Stimulated activated CD4-positive, alpha-beta T cell treated with anti-CD3 and anti-CD28 coated beads, Interleukin-15, amount 100 ng/mL, for 48 hours (primary cell): ENCODE measurements around the gene NHP2.
"Not testable (repeated sequence)": the region's sequence is repeated elsewhere in the genome, so short reads cannot be mapped to it uniquely, and the experiment has no call there.

Source experiments
- DNase-seq, 2 donors: peaks; one replicate each; pipeline ENCODE4 v3.0.0-alpha.2; 2020; ENCODE audit warnings: low read depth in 2 of 2

NHP2 gene

GRCh38 chr5:178153530-178154340 is at the start of gene NHP2:
TSS of gene NHP2 (minus strand) at chr5:178153885. CDS start at chr5:178153817, 68 bp downstream.
- peak; percentile 97 to 99 for DNase-seq

DNA sequence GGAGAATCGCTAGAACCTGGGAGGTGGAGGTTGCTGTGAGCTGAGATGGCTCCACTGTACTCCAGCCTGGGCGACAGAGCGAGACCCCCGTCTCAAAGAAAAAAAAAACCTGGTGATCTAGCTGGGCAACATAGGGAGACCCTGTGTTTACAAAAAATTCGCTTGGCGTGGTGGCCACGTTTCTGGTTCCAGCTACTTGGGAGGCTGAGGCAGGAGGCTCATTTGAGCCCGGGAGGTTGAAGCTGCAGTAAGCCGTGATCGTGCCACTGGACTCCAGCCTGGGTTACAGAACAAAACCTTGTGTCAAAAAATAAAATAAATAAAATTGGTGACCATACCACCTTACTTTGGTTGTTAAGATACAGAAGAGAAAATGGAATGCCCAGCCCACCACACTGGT is 48.9 kb upstream of the NHP2 start:
- DNase-seq = no peak

DNA sequence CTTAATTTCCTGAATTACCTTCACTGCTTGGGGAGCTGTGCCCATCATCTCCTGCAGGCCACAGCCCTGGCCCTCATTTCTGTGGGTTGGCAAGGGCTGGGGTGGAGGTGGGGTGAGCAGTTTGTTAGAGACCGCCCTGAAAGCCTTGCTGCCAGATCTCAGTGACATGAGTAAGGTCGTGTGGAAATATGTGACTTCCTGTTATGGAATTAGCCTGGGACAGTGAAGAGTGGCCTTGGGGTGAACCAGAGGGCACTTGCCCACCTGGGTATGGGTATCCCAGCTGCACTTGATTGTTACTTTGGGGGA is 48.2 kb upstream of the NHP2 start:
- DNase-seq = no peak

DNA sequence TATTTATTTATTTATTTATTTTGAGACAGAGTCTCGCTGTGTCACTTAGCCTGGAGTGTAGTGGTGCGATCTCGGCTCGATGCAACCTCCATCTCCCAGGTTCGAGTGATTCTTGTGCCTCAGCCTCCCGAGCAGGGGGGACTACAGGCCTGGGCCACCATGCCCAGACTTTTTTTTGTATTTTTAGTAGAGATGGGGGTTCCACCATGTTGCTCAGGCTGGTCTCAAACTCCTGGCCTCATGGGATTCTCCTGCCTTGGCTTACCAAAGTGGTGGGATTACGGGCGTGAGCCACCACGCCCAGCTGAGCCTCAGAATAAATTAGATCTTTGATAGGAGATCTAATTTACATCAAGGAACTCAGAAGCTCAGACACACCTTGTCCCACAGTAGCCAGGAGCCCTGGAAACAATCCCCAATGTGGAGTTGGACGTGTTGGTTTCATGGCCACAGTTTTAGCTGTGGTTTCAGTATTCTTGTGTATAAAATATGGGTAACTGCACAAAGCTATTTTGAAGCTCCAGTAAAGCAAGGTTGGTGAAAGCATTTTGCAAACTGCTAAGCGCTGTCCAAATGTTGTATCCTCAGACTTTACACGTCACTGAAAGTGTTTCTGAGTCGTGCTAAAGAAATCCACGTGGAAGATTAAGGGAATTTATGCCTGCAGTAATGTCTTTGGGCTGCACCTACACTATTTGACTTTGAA is 47.7 kb upstream of the NHP2 start:
- DNase-seq = no peak

GRCh38 chr5:178199581-178200434 is 46.1 kb upstream of the NHP2 start:
- no peak for DNase-seq

GRCh38 chr5:178198706-178199105 is 45.0 kb upstream of the NHP2 start:
- DNase-seq = no peak

DNA sequence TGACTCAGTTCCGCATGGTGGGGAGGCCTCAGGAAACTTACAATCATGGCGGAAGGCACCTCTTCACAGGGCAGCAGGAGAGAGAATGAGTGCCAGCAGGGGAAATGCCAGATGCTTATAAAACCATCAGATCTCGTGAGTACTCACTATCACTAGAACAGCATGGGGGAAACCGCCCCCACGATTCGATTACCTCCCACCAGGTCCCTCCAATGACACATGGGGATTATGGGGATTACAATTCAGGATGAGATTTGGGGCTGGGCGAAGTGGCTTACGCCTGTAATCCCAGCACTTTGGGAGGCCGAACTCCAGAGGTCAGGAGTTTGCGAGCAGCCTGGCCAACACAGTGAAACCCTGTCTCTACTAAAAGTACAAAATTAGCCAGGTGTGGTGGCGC is 44.5 kb upstream of the NHP2 start:
- not testable (repeated sequence) for DNase-seq

DNA sequence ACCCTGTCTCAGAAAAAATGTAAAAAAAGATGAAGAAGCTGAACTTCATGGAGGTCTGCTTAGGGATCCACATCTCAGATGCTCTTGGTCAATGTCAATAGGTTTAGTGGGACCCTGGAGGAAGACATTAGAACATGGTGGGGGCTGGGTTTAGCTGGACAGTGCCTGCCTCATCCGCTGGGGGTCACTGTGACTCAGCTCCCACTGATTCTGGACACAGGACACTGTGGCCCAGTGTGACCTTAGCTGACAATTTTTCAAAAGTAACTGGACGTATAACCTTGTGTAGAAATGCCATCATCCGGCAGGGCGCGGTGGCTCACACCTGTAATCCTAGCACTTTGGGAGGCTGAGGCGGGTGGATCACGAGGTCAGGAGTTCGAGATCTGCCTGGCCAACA is 43.3 kb upstream of the NHP2 start:
- no peak for DNase-seq

DNA sequence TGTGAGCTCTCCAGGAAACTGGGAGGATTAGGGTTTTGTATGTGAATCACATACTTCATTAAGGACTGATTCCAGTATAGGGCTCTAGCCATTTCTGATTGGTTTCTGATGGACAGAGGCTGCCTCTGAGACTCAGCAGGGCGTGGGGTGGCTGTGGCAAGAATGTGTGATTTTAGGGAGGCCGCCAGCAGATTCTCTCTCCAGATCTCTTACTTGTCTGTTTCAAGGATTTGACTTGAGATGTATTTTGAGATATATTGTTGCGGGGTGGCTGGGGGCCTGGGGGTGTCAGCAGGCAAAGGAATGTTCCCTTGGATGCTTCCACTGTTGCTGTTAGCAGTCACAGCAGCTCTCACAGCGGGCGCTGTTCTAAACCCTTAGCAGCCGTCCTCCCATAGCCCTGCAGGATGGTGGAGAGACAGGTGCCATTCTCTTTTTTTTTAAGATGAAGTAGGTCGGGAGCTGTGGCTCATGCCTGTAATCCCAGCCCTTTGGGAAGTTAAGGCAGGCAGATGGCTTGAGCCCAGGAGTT is 42.7 kb upstream of the NHP2 start:
- DNase-seq = no peak

- no peak for DNase-seq
Observed at GRCh38 chr5:178194026-178194425, 40.3 kb upstream of the NHP2 start.

GRCh38 chr5:178193251-178193809 is 39.6 kb upstream of the NHP2 start:
- no peak for DNase-seq

DNA sequence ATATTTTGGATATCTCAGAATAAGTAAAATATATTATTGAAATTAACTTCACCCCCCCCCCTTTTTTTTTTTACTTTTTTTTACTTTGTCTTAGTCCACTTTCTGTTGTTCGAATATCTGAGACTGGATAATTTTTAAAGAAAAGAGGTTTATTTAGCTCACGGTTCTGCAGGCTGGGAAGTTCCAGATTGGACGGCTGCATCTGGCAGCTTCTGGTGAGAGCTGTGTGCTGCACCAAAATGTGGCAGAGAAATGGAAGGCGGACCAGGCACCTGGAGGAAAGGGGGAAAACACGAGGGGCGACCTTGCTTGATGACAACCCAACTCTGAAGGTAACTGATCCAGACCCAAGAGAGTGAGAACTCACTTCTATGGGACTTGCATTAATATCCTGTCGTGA is 39.1 kb upstream of the NHP2 start:
- DNase-seq = no peak

DNA sequence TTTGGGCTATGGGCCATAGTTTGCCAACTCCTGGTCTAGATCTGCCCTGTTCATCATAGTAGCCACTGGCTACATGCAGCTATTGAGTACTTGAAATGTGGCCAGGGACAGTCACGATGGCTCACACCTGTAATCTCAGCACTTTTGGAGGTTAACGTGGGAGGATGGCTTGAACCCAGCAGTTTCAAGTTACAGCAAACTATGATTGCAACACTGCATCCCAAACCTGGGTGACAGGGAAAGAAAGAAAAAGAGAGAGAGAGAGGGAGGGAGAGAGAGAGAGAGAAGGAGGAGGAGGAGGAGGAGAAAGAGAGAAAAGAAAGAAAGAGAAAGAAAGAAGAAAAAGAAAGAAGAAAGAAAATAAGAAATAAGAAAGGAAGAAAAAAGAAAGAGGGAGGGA is 38.6 kb upstream of the NHP2 start:
- no peak for DNase-seq

GRCh38 chr5:178191661-178192060 is 38.0 kb upstream of the NHP2 start:
- DNase-seq = no peak

DNA sequence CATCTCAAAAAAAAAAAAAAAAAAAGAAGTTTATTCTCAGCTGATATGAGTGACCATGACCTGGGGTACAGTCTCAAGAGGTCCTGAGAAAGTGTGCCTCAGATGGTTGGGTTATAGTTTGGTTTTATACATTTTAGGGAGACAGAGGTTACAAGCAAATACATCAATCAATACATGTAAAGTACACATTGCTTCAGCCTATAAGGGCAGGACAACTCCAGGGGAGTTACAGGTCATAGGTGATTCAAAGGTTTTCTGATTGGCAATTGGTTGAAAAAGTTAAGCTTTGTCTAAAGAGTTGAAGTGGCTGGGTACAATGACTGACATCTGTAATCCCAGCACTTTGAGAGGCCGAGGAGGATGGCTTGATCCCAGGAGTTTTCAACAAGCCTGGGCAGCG is 35.7 kb upstream of the NHP2 start:
- no peak for DNase-seq

DNA sequence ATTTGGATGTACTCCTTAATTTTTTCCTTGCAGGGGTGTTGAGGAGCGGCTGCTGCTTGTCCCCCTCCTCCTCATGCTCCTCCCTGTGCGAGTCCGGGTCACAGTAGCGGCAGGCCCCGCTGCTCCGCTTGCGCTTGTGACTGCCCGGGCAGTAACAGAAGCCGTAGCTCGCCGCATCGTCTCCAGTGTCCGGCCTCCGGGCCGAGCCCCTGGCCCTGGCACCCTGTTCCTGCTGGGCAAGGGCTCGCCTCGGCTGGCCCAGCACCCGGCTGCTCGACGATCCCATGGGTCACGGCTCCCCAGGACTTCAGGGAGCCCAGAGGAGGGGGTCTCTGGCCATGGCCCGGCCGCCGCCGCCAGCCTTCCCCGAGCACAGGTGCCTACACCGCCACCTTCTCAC is 33.3 kb upstream of the NHP2 start, which contains the start of gene GMCL2:
GMCL2 (minus strand) TSS at position 358 of the 400 bp plus-strand sequence; CDS start at position 286, 72 bp downstream.
- no peak for DNase-seq

DNA sequence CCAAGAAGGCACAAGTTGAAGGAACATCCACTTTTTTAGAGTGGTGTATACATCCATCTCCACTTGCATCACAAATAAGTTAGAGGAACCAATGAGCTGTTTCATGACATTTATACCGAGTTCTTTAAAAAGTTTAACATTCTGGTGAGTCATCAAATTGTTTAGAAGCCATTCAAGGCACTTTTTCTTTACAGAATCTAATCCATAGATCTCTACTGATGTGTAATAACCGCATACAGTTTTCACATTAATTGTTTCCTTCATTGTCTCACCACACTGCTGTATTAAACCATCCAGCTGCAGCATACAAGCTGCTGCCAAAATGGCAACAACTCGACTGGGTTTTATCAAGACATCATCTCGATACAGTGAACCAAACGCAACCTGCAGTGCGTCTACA is 32.7 kb upstream of the NHP2 start:
- no peak for DNase-seq

DNA sequence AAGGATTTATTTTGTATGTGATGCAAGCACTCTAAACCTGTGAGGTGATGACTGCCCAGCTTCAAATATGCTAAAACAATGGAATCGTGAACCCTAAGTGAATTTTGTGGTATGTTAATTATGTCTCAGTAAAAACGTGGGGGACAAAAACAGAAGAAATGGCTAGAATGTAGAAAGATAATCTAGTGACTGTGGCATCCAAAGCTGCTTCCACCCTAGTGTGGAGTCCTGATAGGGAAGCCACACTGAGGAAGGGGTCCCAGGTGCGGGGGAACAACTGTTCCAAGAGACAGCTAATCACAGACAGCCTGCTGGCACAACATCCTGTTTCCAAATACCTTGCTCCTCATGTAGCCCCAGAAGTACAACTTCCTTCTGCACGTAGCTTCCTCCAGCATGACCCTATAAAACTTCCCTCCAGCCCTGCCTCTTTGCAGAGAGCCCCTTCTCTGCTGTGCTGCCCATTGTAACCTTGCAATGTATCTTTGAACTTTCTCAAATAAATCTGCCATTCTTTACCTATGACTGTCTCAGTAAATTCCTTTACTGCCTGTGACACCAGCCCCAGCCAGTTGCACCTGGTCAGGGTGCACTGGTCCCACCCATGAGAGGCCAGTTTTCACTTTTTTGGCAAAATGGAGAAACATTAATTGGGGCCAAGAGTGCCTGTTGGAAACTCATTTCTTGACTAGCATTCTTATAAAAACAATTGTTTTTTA is 28.6 kb upstream of the NHP2 start:
- no peak for DNase-seq

- no peak for DNase-seq
Observed at GRCh38 chr5:178180141-178180863, 26.6 kb upstream of the NHP2 start.

GRCh38 chr5:178177569-178177968 is 23.9 kb upstream of the NHP2 start:
- DNase-seq = no peak

DNA sequence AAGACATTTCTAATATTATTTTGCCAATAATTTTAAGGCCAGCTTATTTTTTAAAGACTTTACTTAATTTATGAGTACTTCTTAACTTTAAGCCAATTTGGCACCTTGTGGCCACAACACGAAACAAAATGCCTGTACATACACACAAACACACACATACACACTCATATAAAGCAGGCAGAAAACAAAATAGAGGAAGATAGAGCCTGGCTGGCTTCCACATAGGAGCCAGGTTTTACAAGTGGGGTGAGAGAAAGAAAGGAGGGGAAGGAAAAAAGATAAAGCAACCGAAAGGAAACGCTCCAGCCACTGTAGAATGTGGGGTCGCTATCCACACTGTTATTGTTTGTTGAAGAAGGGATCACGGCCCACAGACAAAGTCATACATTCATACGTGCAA is 23.1 kb upstream of the NHP2 start:
- no peak for DNase-seq
